ENCODE measurements around the gene GAB2.

- TF ChIP-seq, protein P1, sequence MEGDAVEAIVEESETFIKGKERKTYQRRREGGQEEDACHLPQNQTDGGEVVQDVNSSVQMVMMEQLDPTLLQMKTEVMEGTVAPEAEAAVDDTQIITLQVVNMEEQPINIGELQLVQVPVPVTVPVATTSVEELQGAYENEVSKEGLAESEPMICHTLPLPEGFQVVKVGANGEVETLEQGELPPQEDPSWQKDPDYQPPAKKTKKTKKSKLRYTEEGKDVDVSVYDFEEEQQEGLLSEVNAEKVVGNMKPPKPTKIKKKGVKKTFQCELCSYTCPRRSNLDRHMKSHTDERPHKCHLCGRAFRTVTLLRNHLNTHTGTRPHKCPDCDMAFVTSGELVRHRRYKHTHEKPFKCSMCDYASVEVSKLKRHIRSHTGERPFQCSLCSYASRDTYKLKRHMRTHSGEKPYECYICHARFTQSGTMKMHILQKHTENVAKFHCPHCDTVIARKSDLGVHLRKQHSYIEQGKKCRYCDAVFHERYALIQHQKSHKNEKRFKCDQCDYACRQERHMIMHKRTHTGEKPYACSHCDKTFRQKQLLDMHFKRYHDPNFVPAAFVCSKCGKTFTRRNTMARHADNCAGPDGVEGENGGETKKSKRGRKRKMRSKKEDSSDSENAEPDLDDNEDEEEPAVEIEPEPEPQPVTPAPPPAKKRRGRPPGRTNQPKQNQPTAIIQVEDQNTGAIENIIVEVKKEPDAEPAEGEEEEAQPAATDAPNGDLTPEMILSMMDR (tag by site-specific recombination; IDR thresholded peaks at IDR 0.05), result no peak
- TF ChIP-seq ZNF23 (tag by site-specific recombination; IDR thresholded peaks at IDR 0.05; ENCODE audit: borderline replicate concordance) (no peak), ZNF677 (tag by site-specific recombination; IDR thresholded peaks at IDR 0.05) (no peak), TCF7L2 (IDR thresholded peaks at IDR 0.05; ENCODE audit: borderline replicate concordance, low read depth, low read length) (no peak), ZNF785 (tag by site-specific recombination; IDR thresholded peaks at IDR 0.05) (no peak), ZNF416 (tag by site-specific recombination; IDR thresholded peaks at IDR 0.05) (no peak)
- TF ChIP-seq, protein P2, sequence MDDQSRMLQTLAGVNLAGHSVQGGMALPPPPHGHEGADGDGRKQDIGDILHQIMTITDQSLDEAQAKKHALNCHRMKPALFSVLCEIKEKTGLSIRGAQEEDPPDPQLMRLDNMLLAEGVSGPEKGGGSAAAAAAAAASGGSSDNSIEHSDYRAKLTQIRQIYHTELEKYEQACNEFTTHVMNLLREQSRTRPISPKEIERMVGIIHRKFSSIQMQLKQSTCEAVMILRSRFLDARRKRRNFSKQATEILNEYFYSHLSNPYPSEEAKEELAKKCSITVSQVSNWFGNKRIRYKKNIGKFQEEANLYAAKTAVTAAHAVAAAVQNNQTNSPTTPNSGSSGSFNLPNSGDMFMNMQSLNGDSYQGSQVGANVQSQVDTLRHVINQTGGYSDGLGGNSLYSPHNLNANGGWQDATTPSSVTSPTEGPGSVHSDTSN (CRISPR knock-in tag; IDR thresholded peaks at IDR 0.05), result no peak
These were observed 155.4 kb downstream of the GAB2 start for GRCh38 chr11:78262238-78262637.
